ENCODE results near the gene SH3TC1. TPM values are rescaled to one million over a fixed set of nuclear protein-coding genes. Genes with fewer than 3 reads are reported as not detected.

The SH3TC1 gene
- total and polyA plus RNA-seq, 10 donors = 23.3 to 157 (median 62.0) TPM

- DNase-seq = no peak
- intact Hi-C loops (cut with DNase I; ENCODE audit: low total_unique reads) = no loop called here
- Histone ChIP-seq H3K4me3 (no peak overlapping the region), H3K9me3 (no peaks in the 10 kb centered on the region), H3K27me3 (replicated peaks in 1 of 7) (no peaks in the 10 kb centered on the region), H3K4me1 (peaks cover 0 to 29% (median 0%) of the 10 kb centered on the region in 6 donors), H3K27ac (peak overlapping the region in 5 of 8 donors; percentile 6 to 35 (median 15)), H3K36me3 (peaks cover 0 to 94% (median 71%) of the 10 kb centered on the region in 6 donors)
- 83 to 92% (median 91%) methylated on average over 14 to 23 of the region's 23 CpGs for WGBS, 5 donors
- TF ChIP-seq POLR2AphosphoS5 (IDR thresholded peaks at IDR 0.05) (peak in 1 of 3 donors; percentile 18), CTCF (IDR thresholded peaks at IDR 0.05 in 8 of 11, conservative IDR thresholded peaks at IDR 0.05 in 3 of 11) (no peak), POLR2A (IDR thresholded peaks at IDR 0.05) (no peak)
These were observed 16.8 kb downstream of the SH3TC1 start for GRCh38 chr4:8215641-8216442.

- peak overlapping the region in 1 of 8 donors; percentile 17 for H3K27ac ChIP-seq
- 92 to 97% (median 94%) methylated on average over 17 to 28 of the region's 28 CpGs for WGBS, 5 donors
- H3K9me3 ChIP-seq = no peaks in the 10 kb centered on the region
- peaks cover 0 to 96% (median 72%) of the 10 kb centered on the region in 6 donors for H3K36me3 ChIP-seq
- no peak for TF ChIP-seq POLR2A (IDR thresholded peaks at IDR 0.05)
- peak in 1 of 3 donors; percentile 7 for TF ChIP-seq POLR2AphosphoS5 (IDR thresholded peaks at IDR 0.05)
- H3K4me1 ChIP-seq = peaks cover 0 to 36% (median 3%) of the 10 kb centered on the region in 6 donors
- no peaks in the 10 kb centered on the region for H3K27me3 ChIP-seq (replicated peaks in 1 of 7)
- DNase-seq = no peak
- intact Hi-C loops (cut with DNase I; ENCODE audit: low total_unique reads) = no loop called here
- no peak overlapping the region for H3K4me3 ChIP-seq
These were observed 17.6 kb downstream of the SH3TC1 start for GRCh38 chr4:8216443-8217245.

GRCh38 chr4:8217246-8217511 is 18.1 kb downstream of the SH3TC1 start:
- H3K27ac ChIP-seq = peak overlapping the region in 2 of 8 donors; percentile 2 to 17
- no peak for TF ChIP-seq CTCF (IDR thresholded peaks at IDR 0.05 in 8 of 11, conservative IDR thresholded peaks at IDR 0.05 in 3 of 11)
- TF ChIP-seq POLR2AphosphoS5 (IDR thresholded peaks at IDR 0.05) = no peak
- no peak for TF ChIP-seq POLR2A (IDR thresholded peaks at IDR 0.05)
- no peaks in the 10 kb centered on the region for H3K27me3 ChIP-seq (replicated peaks in 1 of 7)
- intact Hi-C loops (cut with DNase I; ENCODE audit: low total_unique reads) = no loop called here
- WGBS, 5 donors = 81 to 95% (median 91%) methylated on average over 4 to 6 of the region's 6 CpGs
- peaks cover 0 to 36% (median 7%) of the 10 kb centered on the region in 6 donors for H3K4me1 ChIP-seq
- H3K36me3 ChIP-seq = peaks cover 0 to 95% (median 72%) of the 10 kb centered on the region in 6 donors
- DNase-seq = no peak
- H3K4me3 ChIP-seq = no peak overlapping the region
- H3K9me3 ChIP-seq = no peaks in the 10 kb centered on the region

GRCh38 chr4:8217871-8218270 is 18.8 kb downstream of the SH3TC1 start:
- H3K9me3 ChIP-seq = no peaks in the 10 kb centered on the region
- H3K4me3 ChIP-seq = no peak overlapping the region
- 82 to 97% (median 92%) methylated on average over 3 to 9 of the region's 9 CpGs for WGBS, 5 donors
- H3K4me1 ChIP-seq = peaks cover 0 to 36% (median 8%) of the 10 kb centered on the region in 6 donors
- H3K27me3 ChIP-seq (replicated peaks in 1 of 7) = no peaks in the 10 kb centered on the region
- peaks cover 0 to 95% (median 71%) of the 10 kb centered on the region in 6 donors for H3K36me3 ChIP-seq
- no peak for DNase-seq
- H3K27ac ChIP-seq = peak overlapping the region in 2 of 8 donors; percentile 2 to 27
- intact Hi-C loops (cut with DNase I; ENCODE audit: low total_unique reads) = no loop called here
- TF ChIP-seq CTCF (IDR thresholded peaks at IDR 0.05 in 8 of 11, conservative IDR thresholded peaks at IDR 0.05 in 3 of 11) (no peak), POLR2AphosphoS5 (IDR thresholded peaks at IDR 0.05) (peak in 1 of 3 donors; percentile 50)
